H1 (cell line): Measurements from ENCODE around the gene CCDC200. TPM values are rescaled to one million over a fixed set of nuclear protein-coding genes. Genes with fewer than 3 reads are reported as not detected.
"Not testable (repeated sequence)": the region's sequence is repeated elsewhere in the genome, so short reads cannot be mapped to it uniquely, and the experiment has no call there.

ENCODE experiments used
- CTCF ChIA-PET: fragments of 300-600 bp; sonication (Branson Sonifier 250); formaldehyde crosslinking; loops from one replicate; lab custom pipeline; 2021; ENCODE audit not compliant: partially characterized antibody; lab: Charles Lee
- POLR2A ChIA-PET: fragments of 300-600 bp; sonication (Branson Sonifier 250); formaldehyde crosslinking; loops from one replicate; lab custom pipeline; 2021; ENCODE audit warnings: inconsistent platforms; ENCODE audit not compliant: partially characterized antibody; lab: Charles Lee
- DNase-seq, 2 experiments: peaks; one replicate each; pipeline versions ENCODE4 v3.0.0 to v3.0.0-alpha.2; 2010 to 2022; ENCODE audit warnings: low spot score in 2 of 2, low read depth in 1 of 2, mixed read lengths in 1 of 2
- FAIRE-seq: peaks from 2 replicates; lab custom pipeline; 2011; peaks lifted over from hg19 to GRCh38; lab: Jason Lieb, UNC
- H2AFZ ChIP-seq: 2 replicates; pipeline ENCODE4 v1.8.1; 2012; ENCODE audit warnings: low read length, inconsistent platforms
- H2AK5ac ChIP-seq: 2 replicates; pipeline ENCODE4 v1.6.1; 2013; ENCODE audit warnings: low read depth, low read length
- H2BK120ac ChIP-seq: replicated peaks from 2 replicates; pipeline ENCODE3; 2013; ENCODE audit warnings: low read depth, low read length, inconsistent platforms
- H2BK12ac ChIP-seq: 2 replicates; pipeline ENCODE4 v1.6.1; 2013; ENCODE audit warnings: low read depth, low read length
- H2BK15ac ChIP-seq: 2 replicates; pipeline ENCODE4 v1.6.1; 2013; ENCODE audit warnings: low read length
- H2BK20ac ChIP-seq: 2 replicates; pipeline ENCODE4 v1.6.1; 2013; ENCODE audit warnings: low read length
- H2BK5ac ChIP-seq: 2 replicates; pipeline ENCODE4 v1.6.1; 2013; ENCODE audit warnings: low read depth, low read length
- H3K14ac ChIP-seq: 2 replicates; pipeline ENCODE4 v1.6.1; 2013; ENCODE audit warnings: inconsistent platforms; ENCODE audit not compliant: insufficient read length
- H3K18ac ChIP-seq: 2 replicates; pipeline ENCODE4 v1.6.1; 2013; ENCODE audit warnings: low read length; ENCODE audit errors: extremely low read depth
- H3K23ac ChIP-seq: 2 replicates; pipeline ENCODE4 v1.6.1; 2013; ENCODE audit warnings: inconsistent platforms; ENCODE audit not compliant: insufficient read length
- H3K23me2 ChIP-seq: 2 replicates; pipeline ENCODE4 v1.6.1; 2013; ENCODE audit warnings: low read depth, low read length
- H3K27ac ChIP-seq: 2 replicates; pipeline ENCODE4 v1.6.1; 2011; ENCODE audit warnings: low read depth, low read length, inconsistent platforms
- H3K27me3 ChIP-seq, 4 experiments: replicated peaks in 1 of 4; 1 replicate in 1 of 4; 2 replicates in 3 of 4; pipeline versions ENCODE4 v1.6.1 to v1.8.1; 2011 to 2013; ENCODE audit warnings: low read length in 3 of 4, mild to moderate bottlenecking in 3 of 4, inconsistent platforms in 2 of 4, mixed read lengths in 2 of 4, moderate library complexity in 1 of 4; ENCODE audit not compliant: control insufficient read depth in 3 of 4, insufficient read depth in 3 of 4; ENCODE audit errors: extremely low read depth in 1 of 4
- H3K36me3 ChIP-seq, 4 experiments: 2 replicates each; pipeline versions ENCODE4 v1.6.1 to v1.8.1; 2011 to 2013; ENCODE audit warnings: mild to moderate bottlenecking in 4 of 4, low read length in 3 of 4, moderate library complexity in 2 of 4, control low read depth in 1 of 4, inconsistent platforms in 1 of 4; ENCODE audit not compliant: insufficient read depth in 4 of 4, control insufficient read depth in 2 of 4
- H3K4ac ChIP-seq: replicated peaks from 2 replicates; pipeline ENCODE3; 2013; ENCODE audit warnings: low read length, low read depth, mixed read lengths, inconsistent platforms; ENCODE audit not compliant: insufficient read length
- H3K4me1 ChIP-seq, 4 experiments: replicated peaks in 1 of 4; 1 replicate in 1 of 4; 2 replicates in 3 of 4; pipeline versions ENCODE4 v1.6.1 to v1.8.1; 2011 to 2013; ENCODE audit warnings: low read length in 3 of 4, inconsistent platforms in 2 of 4, mixed read lengths in 1 of 4; ENCODE audit not compliant: insufficient read depth in 4 of 4, control insufficient read depth in 3 of 4
- H3K4me2 ChIP-seq, 2 experiments: 2 replicates each; pipeline versions ENCODE4 v1.6.1 to v1.8.1; 2011 to 2013; ENCODE audit warnings: low read depth in 2 of 2, low read length in 2 of 2, control low read depth in 1 of 2, inconsistent platforms in 1 of 2, mild to moderate bottlenecking in 1 of 2; ENCODE audit not compliant: insufficient read depth in 1 of 2
- H3K4me3 ChIP-seq, 4 experiments: fragments of 200-600, 300-600 bp in 1 of 4; sonication (generic), shearing (Covaris generic), sonication (Bioruptor Twin) in 1 of 4; 2 replicates each; pipeline versions ENCODE4 v1.5.1 to v1.8.1; 2011 to 2016; ENCODE audit warnings: low read length in 4 of 4, low read depth in 3 of 4, control low read depth in 2 of 4, inconsistent platforms in 2 of 4, mild to moderate bottlenecking in 2 of 4, mixed read lengths in 1 of 4, moderate library complexity in 1 of 4; ENCODE audit not compliant: insufficient read depth in 2 of 4; ENCODE audit errors: extremely low read depth in 1 of 4
- H3K56ac ChIP-seq: replicated peaks from 2 replicates; pipeline ENCODE3; 2013; ENCODE audit warnings: low read depth, mild to moderate bottlenecking, mixed read lengths, low read length, inconsistent platforms; ENCODE audit not compliant: insufficient read length
- H3K79me1 ChIP-seq: 2 replicates; pipeline ENCODE4 v1.6.1; 2013; ENCODE audit warnings: low read depth, low read length, control low read depth
- H3K79me2 ChIP-seq, 2 experiments: 2 replicates each; pipeline versions ENCODE4 v1.6.1 to v1.8.1; 2012 to 2013; ENCODE audit warnings: low read length in 2 of 2, mild to moderate bottlenecking in 2 of 2, inconsistent platforms in 1 of 2; ENCODE audit not compliant: insufficient read depth in 2 of 2, control insufficient read depth in 1 of 2
- H3K9ac ChIP-seq, 4 experiments: replicated peaks in 1 of 4; 1 replicate in 1 of 4; 2 replicates in 3 of 4; pipeline versions ENCODE4 v1.6.1 to v1.8.1; 2011 to 2013; ENCODE audit warnings: low read depth in 3 of 4, low read length in 3 of 4, control low read depth in 2 of 4, mild to moderate bottlenecking in 2 of 4, moderate library complexity in 2 of 4, inconsistent platforms in 1 of 4; ENCODE audit errors: extremely low read depth in 1 of 4
- H3K9me3 ChIP-seq, 2 experiments: 2 replicates each; pipeline versions ENCODE4 v1.6.1 to v1.8.1; 2012 to 2013; ENCODE audit warnings: mild to moderate bottlenecking in 2 of 2, moderate library complexity in 2 of 2, control low read depth in 1 of 2, inconsistent platforms in 1 of 2, low read depth in 1 of 2, low read length in 1 of 2, mixed read lengths in 1 of 2; ENCODE audit not compliant: insufficient read depth in 2 of 2
- H4K20me1 ChIP-seq, 2 experiments: replicated peaks in 1 of 2; 2 replicates each; pipeline versions ENCODE3 to v1.8.1; 2011 to 2013; ENCODE audit warnings: inconsistent platforms in 2 of 2, low read length in 2 of 2, mild to moderate bottlenecking in 1 of 2; ENCODE audit not compliant: insufficient read depth in 2 of 2, control insufficient read depth in 1 of 2
- H4K5ac ChIP-seq: 2 replicates; pipeline ENCODE4 v1.6.1; 2013; ENCODE audit warnings: low read length, low read depth, mixed read lengths, inconsistent platforms; ENCODE audit not compliant: insufficient read length
- H4K8ac ChIP-seq: 2 replicates; pipeline ENCODE4 v1.8.0; 2013; ENCODE audit warnings: mild to moderate bottlenecking, moderate library complexity, low read length, inconsistent platforms; ENCODE audit not compliant: insufficient read depth; ENCODE audit errors: extremely low read depth
- H4K91ac ChIP-seq: replicated peaks from 2 replicates; pipeline ENCODE3; 2013; ENCODE audit warnings: low read length, mixed read lengths, inconsistent platforms; ENCODE audit not compliant: insufficient read length
- WGBS, 2 experiments: shearing (Covaris generic) in 1 of 2; methylation state at CpG; one replicate each; pipeline versions ENCODE4 v1.1.6 to v1.1.7; 2013 to 2015; ENCODE audit warnings: low lambda C conversion rate in 2 of 2, mixed read lengths in 2 of 2, inconsistent platforms in 1 of 2, low coverage in 1 of 2, missing lambda C conversion rate in 1 of 2; ENCODE audit not compliant: insufficient replicate concordance in 2 of 2, insufficient coverage in 1 of 2, insufficient read length in 1 of 2; ENCODE audit errors: extremely low coverage in 1 of 2, missing lambda C conversion rate in 1 of 2; 5-methylcytosine and 5-hydroxymethylcytosine counted together
- polyA plus RNA-seq, 7 experiments: library from polyadenylated mRNA; depleted of rRNA in 3 of 7; stranded (reverse) in 5 of 7; unstranded in 2 of 7; fragments of >200 nt in 5 of 7; fragments of 200-250 nt in 2 of 7; gene quantifications; 1 replicate in 5 of 7; 2 replicates in 1 of 7; 4 replicates in 1 of 7; pipeline versions ENCODE4 v1.2.1 to v1.2.3, GENCODE V29; 2011 to 2013; ENCODE audit warnings: missing spikeins in 2 of 7, mixed read lengths in 2 of 7
- total RNA-seq: library from RNA; stranded (reverse); fragmentation: NEBNext Ultra II Directional; extraction: Animal tissue kit (Norgen Biotek cat#: 25700); gene quantifications from 2 replicates; pipeline ENCODE4 v1.2.1, GENCODE V29; 2021

The CCDC200 gene
- total and polyA plus RNA-seq, 2 of the 8 experiments (the other 6 are each of a cell fraction or from before 2014, with no cell fraction given): 0.11 TPM; not detected in 1

DNA sequence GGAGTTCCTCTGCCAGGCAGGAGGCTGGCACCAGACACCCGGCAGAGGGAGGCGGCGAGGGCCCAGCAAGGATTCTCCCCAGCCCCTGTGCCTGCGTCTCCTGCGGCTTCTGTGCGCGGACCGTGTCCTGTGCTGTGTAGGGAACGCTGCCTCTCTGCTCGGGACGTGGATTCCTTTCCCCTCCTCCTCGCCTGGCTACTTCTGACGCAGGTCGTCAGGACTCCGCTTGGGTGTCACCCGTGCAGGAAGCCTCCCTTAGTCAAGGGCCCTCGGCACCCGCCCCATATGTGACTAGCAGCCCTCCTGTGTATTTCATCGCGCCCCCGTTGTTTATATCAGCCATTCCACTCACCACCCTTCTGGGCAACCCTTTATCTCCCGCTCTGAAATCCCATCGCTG is 18.0 kb upstream of the CCDC200 start:
- POLR2A ChIA-PET, H4K5ac ChIP-seq, H2BK20ac ChIP-seq, H3K27me3 ChIP-seq, H3K9me3 ChIP-seq, H3K4ac ChIP-seq, H3K18ac ChIP-seq, H3K79me2 ChIP-seq, H4K91ac ChIP-seq, H4K8ac ChIP-seq, FAIRE-seq, H3K14ac ChIP-seq, H3K4me1 ChIP-seq, H3K4me2 ChIP-seq, H3K9ac ChIP-seq, H3K36me3 ChIP-seq, H3K4me3 ChIP-seq, H3K27ac ChIP-seq, H3K23me2 ChIP-seq, H3K23ac ChIP-seq, H4K20me1 ChIP-seq, H2AFZ ChIP-seq, H3K56ac ChIP-seq, H3K79me1 ChIP-seq, H2BK5ac ChIP-seq, H2BK120ac ChIP-seq, H2BK15ac ChIP-seq, CTCF ChIA-PET, H2AK5ac ChIP-seq, H2BK12ac ChIP-seq: not testable (repeated sequence)
- DNase-seq: peak in 1 of 2 experiments; percentile 84
- WGBS, 2 experiments: 34% methylated on average over 13 of the region's 23 CpGs; no CpG with 5 or more reads in 1 of the 2 experiments

DNA sequence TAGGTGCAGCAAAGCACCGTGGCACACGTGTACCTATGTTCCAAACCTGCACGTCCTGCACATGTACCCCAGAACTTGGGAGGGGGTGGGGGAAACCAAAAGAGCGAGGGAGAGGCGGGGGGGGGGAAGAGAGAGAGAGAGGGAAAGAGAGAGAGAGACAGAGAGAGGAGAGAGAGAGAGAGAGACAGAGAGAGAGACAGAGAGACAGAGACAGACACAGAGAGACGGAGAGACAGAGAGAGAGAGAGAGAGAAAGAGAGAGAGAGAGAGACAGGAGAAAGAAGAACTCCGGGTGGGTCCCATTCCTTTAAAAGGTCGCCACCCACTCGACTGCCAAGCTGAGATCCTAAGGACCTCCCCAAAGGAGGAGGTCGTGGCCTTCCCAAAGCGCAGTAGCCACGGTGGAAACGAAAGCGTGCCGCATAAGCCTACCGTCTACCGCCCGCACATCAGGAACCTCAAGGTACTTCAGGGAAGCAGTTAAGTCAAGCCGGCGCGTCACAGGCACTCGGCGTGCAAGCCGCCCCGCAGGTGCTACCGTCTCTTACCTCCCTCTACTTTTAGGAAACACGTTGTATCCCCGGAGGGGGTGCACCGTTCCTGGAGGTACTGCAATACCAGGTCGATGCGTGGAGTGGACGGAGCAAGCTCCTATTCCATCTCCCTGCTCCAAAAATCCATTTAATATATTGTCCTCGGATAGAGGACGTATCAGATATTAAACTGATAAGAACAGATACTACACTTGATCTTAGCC is 12.4 kb upstream of the CCDC200 start:
- H3K27me3 ChIP-seq, H3K36me3 ChIP-seq, H2BK15ac ChIP-seq, POLR2A ChIA-PET, H3K56ac ChIP-seq, H3K14ac ChIP-seq, H3K4me3 ChIP-seq, H3K23ac ChIP-seq, H3K4me2 ChIP-seq, H3K79me2 ChIP-seq, H4K8ac ChIP-seq, FAIRE-seq, H3K4ac ChIP-seq, H2AFZ ChIP-seq, H3K9me3 ChIP-seq, H2BK20ac ChIP-seq, H3K23me2 ChIP-seq, H3K18ac ChIP-seq, CTCF ChIA-PET, H4K5ac ChIP-seq, H3K79me1 ChIP-seq, H3K4me1 ChIP-seq, H3K27ac ChIP-seq, H4K91ac ChIP-seq, H2AK5ac ChIP-seq, DNase-seq, H2BK12ac ChIP-seq, H3K9ac ChIP-seq, H2BK120ac ChIP-seq, H2BK5ac ChIP-seq, H4K20me1 ChIP-seq: not testable (repeated sequence)
- no CpG with 5 or more reads among the region's 34 CpGs for WGBS, 2 experiments
